ENCODE data around the gene MYL12B.
"Not testable (repeated sequence)": the region's sequence is repeated elsewhere in the genome, so short reads cannot be mapped to it uniquely, and the experiment has no call there.

The MYL12B gene

DNA sequence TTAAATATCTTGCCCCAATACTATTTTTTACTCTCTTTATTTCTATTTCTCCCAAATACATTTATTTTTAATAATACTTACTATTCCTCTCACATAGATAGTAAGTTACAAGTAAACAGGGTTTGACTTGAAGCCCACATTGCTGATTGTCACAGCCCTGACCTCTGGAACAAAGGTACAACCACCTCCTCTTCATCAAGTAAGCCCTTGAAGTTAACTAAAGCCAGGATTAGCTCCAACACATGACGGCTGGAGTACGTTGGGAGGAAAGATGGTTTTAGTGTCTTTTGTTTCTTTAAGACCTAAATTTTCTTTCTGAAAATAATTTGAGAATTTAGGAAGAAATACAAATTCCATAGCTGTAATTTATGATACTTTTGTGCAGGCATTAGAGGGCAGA is 43.1 kb upstream of the MYL12B start:
- Histone ChIP-seq H3K36me3 (ENCODE audit: insufficient read depth, insufficient read length, low read length) (no peaks in the 10 kb centered on the region), H3K4me1 (ENCODE audit: insufficient read depth, insufficient read length) (no peaks in the 10 kb centered on the region), H3K9me3 (ENCODE audit: insufficient read depth, low read length) (no peaks in the 10 kb centered on the region), H3K27me3 (ENCODE audit: insufficient read depth, insufficient read length) (no peaks in the 10 kb centered on the region), H3K9ac (ENCODE audit: insufficient read length, low read depth) (no peak overlapping the region), H3K4me3 (ENCODE audit: insufficient read length, low read depth) (no peak overlapping the region)
- no peak for DNase-seq (ENCODE audit: low read depth, low spot score)
- TF ChIP-seq YY1 (IDR thresholded peaks at IDR 0.05; ENCODE audit: insufficient read depth, insufficient read length) (no peak), ZNF274 (IDR thresholded peaks at IDR 0.05; ENCODE audit: low read depth, low read length) (no peak), SUZ12 (IDR thresholded peaks at IDR 0.05; ENCODE audit: extremely low read depth, insufficient read depth, insufficient read length) (no peak)

DNA sequence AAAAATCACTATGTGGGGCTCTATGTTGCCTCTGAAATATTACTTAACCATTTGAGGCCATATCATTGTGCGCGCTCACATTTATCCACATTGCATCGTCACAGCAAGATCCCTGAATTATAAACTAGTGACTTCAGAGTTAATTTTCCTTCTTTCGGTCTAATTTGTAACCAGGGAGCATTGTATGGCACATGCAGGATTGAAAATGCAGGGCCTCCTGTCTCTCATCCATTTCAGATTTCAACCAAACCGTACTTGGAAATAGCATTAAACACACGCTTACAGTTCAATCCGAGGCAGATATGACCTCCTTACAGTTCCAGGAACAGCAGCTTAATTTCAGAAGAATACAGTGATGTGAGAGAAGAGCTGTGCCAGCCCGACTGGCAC is 42.7 kb upstream of the MYL12B start:
- TF ChIP-seq SUZ12 (IDR thresholded peaks at IDR 0.05; ENCODE audit: extremely low read depth, insufficient read depth, insufficient read length) = no peak
- no peak for TF ChIP-seq ZNF274 (IDR thresholded peaks at IDR 0.05; ENCODE audit: low read depth, low read length)
- no peak for TF ChIP-seq YY1 (IDR thresholded peaks at IDR 0.05; ENCODE audit: insufficient read depth, insufficient read length)
- Histone ChIP-seq H3K4me3 (ENCODE audit: insufficient read length, low read depth) (no peak overlapping the region), H3K27me3 (ENCODE audit: insufficient read depth, insufficient read length) (no peaks in the 10 kb centered on the region), H3K9ac (ENCODE audit: insufficient read length, low read depth) (no peak overlapping the region), H3K36me3 (ENCODE audit: insufficient read depth, insufficient read length, low read length) (no peaks in the 10 kb centered on the region), H3K4me1 (ENCODE audit: insufficient read depth, insufficient read length) (no peaks in the 10 kb centered on the region), H3K9me3 (ENCODE audit: insufficient read depth, low read length) (no peaks in the 10 kb centered on the region)
- no peak for DNase-seq (ENCODE audit: low read depth, low spot score)

DNA sequence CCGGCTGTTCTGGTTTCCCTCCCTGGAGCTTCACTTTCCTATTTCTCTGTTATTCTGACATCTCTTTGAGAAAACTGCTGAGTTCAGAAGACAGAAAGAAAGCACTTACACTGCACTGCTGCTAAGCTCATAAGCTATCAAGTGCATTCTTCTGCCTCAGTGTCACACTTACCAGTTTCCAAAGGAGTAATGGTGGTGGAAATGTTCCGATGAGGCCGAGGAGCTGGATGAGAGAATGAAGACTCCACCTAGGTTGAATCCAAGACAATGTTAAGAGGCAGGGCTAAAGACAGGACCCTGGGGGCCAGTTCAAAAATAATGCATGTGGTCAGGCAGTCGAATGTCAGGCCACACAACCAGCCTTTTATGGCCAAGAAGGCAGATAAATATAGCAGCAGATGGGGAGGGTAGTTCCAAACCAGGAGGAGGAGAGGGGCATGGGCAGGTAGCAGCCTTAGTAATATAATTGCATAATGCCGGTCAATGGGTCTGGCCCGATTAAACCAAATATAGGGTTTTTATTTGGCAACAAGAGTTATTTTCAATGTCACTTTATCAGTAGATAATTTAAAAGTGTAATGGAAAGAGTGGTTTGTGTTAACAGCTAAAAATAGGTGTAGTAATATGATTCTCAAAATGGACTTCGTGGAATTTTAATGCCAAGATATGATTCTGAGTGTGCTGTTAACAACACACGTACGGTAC is 42.1 kb upstream of the MYL12B start, which contains the start of gene MYOM1:
Gene MYOM1 (minus strand): TSS at position 338 of the 705 bp plus-strand sequence. CDS start 4,745 bp downstream, outside the sequence.
- H3K9me3 ChIP-seq (ENCODE audit: insufficient read depth, low read length) = no peaks in the 10 kb centered on the region
- H3K4me1 ChIP-seq (ENCODE audit: insufficient read depth, insufficient read length) = no peaks in the 10 kb centered on the region
- DNase-seq (ENCODE audit: low read depth, low spot score) = no peak
- H3K27me3 ChIP-seq (ENCODE audit: insufficient read depth, insufficient read length) = no peaks in the 10 kb centered on the region
- no peak for TF ChIP-seq YY1 (IDR thresholded peaks at IDR 0.05; ENCODE audit: insufficient read depth, insufficient read length)
- TF ChIP-seq ZNF274 (IDR thresholded peaks at IDR 0.05; ENCODE audit: low read depth, low read length) = no peak
- no peak for TF ChIP-seq SUZ12 (IDR thresholded peaks at IDR 0.05; ENCODE audit: extremely low read depth, insufficient read depth, insufficient read length)
- no peaks in the 10 kb centered on the region for H3K36me3 ChIP-seq (ENCODE audit: insufficient read depth, insufficient read length, low read length)
- no peak within 1 kb of the TSS for H3K9ac ChIP-seq (ENCODE audit: insufficient read length, low read depth)
- no peak within 1 kb of the TSS for H3K4me3 ChIP-seq (ENCODE audit: insufficient read length, low read depth)

DNA sequence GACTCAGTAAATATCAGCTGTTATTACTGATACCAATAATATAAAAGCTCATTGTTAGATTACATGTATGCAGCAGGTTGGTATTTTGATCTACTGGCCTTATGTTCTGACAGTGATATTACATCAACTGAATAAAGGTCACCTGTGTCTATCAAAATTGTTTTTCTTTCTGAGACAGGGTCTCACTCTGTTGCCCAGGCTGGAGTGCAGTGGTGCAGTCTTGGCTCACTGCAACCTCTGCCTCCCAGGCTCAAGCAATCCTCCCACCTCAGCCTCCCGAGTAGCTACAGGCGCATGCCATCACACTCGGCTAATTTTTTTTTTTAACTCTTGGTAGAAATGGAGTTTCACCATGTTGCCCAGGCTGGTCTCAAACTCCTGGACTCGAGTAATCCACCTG is 41.1 kb upstream of the MYL12B start:
- not testable (repeated sequence) for H3K9me3 ChIP-seq (ENCODE audit: insufficient read depth, low read length); H3K36me3 ChIP-seq (ENCODE audit: insufficient read depth, insufficient read length, low read length); H3K27me3 ChIP-seq (ENCODE audit: insufficient read depth, insufficient read length); DNase-seq (ENCODE audit: low read depth, low spot score); H3K9ac ChIP-seq (ENCODE audit: insufficient read length, low read depth); H3K4me1 ChIP-seq (ENCODE audit: insufficient read depth, insufficient read length); H3K4me3 ChIP-seq (ENCODE audit: insufficient read length, low read depth)

DNA sequence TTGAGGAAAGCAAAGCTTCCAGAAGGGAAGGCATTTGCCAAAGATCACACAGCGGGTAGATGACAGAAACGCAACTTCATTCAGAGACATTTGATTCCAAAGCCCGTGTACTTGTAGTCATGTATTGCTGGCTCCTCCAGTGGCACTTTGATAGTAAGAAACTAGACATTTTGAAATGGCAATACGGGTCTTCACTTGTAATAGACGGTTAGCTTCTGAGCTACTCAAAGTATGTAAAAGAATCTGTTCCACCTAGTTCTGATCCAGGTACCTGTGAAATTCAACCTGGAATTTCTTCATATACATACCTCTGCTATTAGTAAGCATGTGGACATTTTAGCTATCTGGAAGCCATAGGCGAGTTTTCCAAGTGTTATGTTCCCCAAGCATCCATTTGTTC is 40.4 kb upstream of the MYL12B start:
- Histone ChIP-seq H3K9ac (ENCODE audit: insufficient read length, low read depth) (no peak overlapping the region), H3K4me3 (ENCODE audit: insufficient read length, low read depth) (no peak overlapping the region), H3K9me3 (ENCODE audit: insufficient read depth, low read length) (no peaks in the 10 kb centered on the region), H3K36me3 (ENCODE audit: insufficient read depth, insufficient read length, low read length) (no peaks in the 10 kb centered on the region), H3K4me1 (ENCODE audit: insufficient read depth, insufficient read length) (no peaks in the 10 kb centered on the region), H3K27me3 (ENCODE audit: insufficient read depth, insufficient read length) (no peaks in the 10 kb centered on the region)
- no peak for DNase-seq (ENCODE audit: low read depth, low spot score)
- TF ChIP-seq SUZ12 (IDR thresholded peaks at IDR 0.05; ENCODE audit: extremely low read depth, insufficient read depth, insufficient read length) (no peak), YY1 (IDR thresholded peaks at IDR 0.05; ENCODE audit: insufficient read depth, insufficient read length) (no peak), ZNF274 (IDR thresholded peaks at IDR 0.05; ENCODE audit: low read depth, low read length) (no peak)

DNA sequence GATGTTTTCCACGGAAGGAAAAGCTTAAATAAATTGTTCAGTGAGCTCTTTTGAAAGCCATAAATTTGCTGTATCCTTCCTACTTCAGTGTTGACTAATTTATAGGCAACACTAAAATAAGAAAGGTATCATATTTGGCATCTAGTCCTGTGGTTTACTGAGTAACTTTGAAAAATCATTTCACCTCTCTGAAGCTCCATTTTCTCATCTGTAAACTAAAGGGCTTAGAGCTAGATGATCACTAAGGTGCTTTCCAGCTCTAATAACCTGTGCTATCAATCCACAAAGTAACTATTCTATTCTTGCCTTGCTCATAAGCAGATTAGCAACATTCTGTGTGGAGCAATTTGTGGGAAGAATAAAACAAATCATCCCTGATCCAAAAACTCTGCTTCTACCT is 38.6 kb upstream of the MYL12B start:
- H3K9ac ChIP-seq (ENCODE audit: insufficient read length, low read depth) = no peak overlapping the region
- no peaks in the 10 kb centered on the region for H3K27me3 ChIP-seq (ENCODE audit: insufficient read depth, insufficient read length)
- no peak for DNase-seq (ENCODE audit: low read depth, low spot score)
- TF ChIP-seq ZNF274 (IDR thresholded peaks at IDR 0.05; ENCODE audit: low read depth, low read length) (no peak), SUZ12 (IDR thresholded peaks at IDR 0.05; ENCODE audit: extremely low read depth, insufficient read depth, insufficient read length) (no peak), YY1 (IDR thresholded peaks at IDR 0.05; ENCODE audit: insufficient read depth, insufficient read length) (no peak)
- no peak overlapping the region for H3K4me3 ChIP-seq (ENCODE audit: insufficient read length, low read depth)
- H3K4me1 ChIP-seq (ENCODE audit: insufficient read depth, insufficient read length) = no peaks in the 10 kb centered on the region
- H3K9me3 ChIP-seq (ENCODE audit: insufficient read depth, low read length) = no peaks in the 10 kb centered on the region
- no peaks in the 10 kb centered on the region for H3K36me3 ChIP-seq (ENCODE audit: insufficient read depth, insufficient read length, low read length)

DNA sequence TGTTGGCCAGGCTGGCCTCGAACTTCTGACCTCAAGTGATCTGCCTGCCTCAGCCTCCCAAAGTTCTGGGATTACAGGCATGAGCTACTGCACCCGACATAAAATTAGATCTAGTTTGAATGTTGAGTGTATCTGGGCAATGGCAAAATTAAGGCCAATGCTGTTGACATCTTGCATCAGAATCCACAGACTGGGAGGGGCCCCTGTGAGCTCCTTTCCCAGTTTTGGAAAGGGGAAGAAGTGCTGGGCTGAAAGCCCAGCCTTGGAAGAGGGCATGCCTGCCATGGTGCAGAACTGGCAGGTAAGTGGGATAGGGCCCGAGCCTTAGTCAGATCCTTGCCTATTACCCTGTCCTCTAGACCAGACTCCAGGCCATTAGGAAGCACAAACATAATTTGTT is 37.7 kb upstream of the MYL12B start:
- Histone ChIP-seq H3K4me3 (ENCODE audit: insufficient read length, low read depth) (no peak overlapping the region), H3K27me3 (ENCODE audit: insufficient read depth, insufficient read length) (no peaks in the 10 kb centered on the region), H3K9ac (ENCODE audit: insufficient read length, low read depth) (no peak overlapping the region), H3K36me3 (ENCODE audit: insufficient read depth, insufficient read length, low read length) (no peaks in the 10 kb centered on the region), H3K4me1 (ENCODE audit: insufficient read depth, insufficient read length) (no peaks in the 10 kb centered on the region), H3K9me3 (ENCODE audit: insufficient read depth, low read length) (no peaks in the 10 kb centered on the region)
- TF ChIP-seq ZNF274 (IDR thresholded peaks at IDR 0.05; ENCODE audit: low read depth, low read length) (no peak), YY1 (IDR thresholded peaks at IDR 0.05; ENCODE audit: insufficient read depth, insufficient read length) (no peak), SUZ12 (IDR thresholded peaks at IDR 0.05; ENCODE audit: extremely low read depth, insufficient read depth, insufficient read length) (no peak)
- no peak for DNase-seq (ENCODE audit: low read depth, low spot score)
